ENCODE data around the gene MRPL44.
"Not testable (repeated sequence)": the region's sequence is repeated elsewhere in the genome, so short reads cannot be mapped to it uniquely, and the experiment has no call there.

MRPL44 gene

DNA sequence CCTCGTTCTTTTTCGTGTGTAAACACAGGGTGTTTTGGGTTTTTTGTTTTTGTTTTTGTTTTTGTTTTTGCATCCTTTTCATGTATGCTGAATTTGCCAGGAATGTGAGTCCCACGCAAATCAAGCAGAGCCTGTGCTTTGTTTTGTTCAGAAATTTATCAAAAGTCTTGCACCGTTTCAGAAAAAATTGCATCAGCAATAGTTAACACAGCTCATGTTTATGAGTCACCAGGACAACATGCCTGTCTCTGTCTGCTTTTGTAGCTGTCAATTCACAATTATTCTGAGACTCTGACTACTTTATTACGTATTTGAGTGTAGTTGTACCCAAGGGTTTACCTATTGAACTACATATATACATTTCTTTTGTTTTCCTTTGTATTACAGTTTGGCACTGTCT, 38.3 kb downstream of the MRPL44 start:
- Histone ChIP-seq H3K27me3 (no peaks in the 10 kb centered on the region), H3K36me3 (no peaks in the 10 kb centered on the region), H3K4me3 (ENCODE audit: low read depth in 1 of 2, low read length in 1 of 2) (no peak overlapping the region), H3K27ac (no peak overlapping the region), H3K4me1 (ENCODE audit: control insufficient read depth in 1 of 2, insufficient read depth in 1 of 2, low read depth in 1 of 2, low read length in 1 of 2) (no peaks in the 10 kb centered on the region), H3K9me3 (no peaks in the 10 kb centered on the region)
- TF ChIP-seq, protein P1, sequence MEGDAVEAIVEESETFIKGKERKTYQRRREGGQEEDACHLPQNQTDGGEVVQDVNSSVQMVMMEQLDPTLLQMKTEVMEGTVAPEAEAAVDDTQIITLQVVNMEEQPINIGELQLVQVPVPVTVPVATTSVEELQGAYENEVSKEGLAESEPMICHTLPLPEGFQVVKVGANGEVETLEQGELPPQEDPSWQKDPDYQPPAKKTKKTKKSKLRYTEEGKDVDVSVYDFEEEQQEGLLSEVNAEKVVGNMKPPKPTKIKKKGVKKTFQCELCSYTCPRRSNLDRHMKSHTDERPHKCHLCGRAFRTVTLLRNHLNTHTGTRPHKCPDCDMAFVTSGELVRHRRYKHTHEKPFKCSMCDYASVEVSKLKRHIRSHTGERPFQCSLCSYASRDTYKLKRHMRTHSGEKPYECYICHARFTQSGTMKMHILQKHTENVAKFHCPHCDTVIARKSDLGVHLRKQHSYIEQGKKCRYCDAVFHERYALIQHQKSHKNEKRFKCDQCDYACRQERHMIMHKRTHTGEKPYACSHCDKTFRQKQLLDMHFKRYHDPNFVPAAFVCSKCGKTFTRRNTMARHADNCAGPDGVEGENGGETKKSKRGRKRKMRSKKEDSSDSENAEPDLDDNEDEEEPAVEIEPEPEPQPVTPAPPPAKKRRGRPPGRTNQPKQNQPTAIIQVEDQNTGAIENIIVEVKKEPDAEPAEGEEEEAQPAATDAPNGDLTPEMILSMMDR (IDR thresholded peaks at IDR 0.05): no peak

DNA sequence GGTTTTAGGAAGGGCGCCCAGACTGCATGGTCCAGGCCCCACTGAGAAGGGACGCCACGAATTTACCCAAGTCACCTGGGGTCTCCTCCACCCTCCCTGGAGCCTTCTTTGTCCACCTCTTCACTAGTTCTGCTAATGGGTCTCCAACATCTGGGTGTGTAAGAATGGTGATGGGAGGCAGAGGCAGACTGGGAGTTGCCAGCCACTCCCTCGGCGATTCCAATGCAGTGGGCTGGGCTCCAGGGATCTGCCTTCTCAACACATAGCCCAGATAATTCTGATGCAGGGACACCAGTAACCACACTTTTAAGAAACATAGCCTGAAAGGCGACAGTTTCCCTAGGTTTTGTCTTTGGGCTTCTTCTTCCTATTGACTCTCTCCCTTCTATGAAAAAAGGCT, 39.1 kb downstream of the MRPL44 start:
- no peaks in the 10 kb centered on the region for H3K27me3 ChIP-seq
- H3K4me3 ChIP-seq (ENCODE audit: low read depth in 1 of 2, low read length in 1 of 2): no peak overlapping the region
- H3K36me3 ChIP-seq: no peaks in the 10 kb centered on the region
- H3K4me1 ChIP-seq (ENCODE audit: control insufficient read depth in 1 of 2, insufficient read depth in 1 of 2, low read depth in 1 of 2, low read length in 1 of 2): no peaks in the 10 kb centered on the region
- no peak overlapping the region for H3K27ac ChIP-seq
- H3K9me3 ChIP-seq: no peaks in the 10 kb centered on the region
- TF ChIP-seq, protein P1 (IDR thresholded peaks at IDR 0.05): no peak

DNA sequence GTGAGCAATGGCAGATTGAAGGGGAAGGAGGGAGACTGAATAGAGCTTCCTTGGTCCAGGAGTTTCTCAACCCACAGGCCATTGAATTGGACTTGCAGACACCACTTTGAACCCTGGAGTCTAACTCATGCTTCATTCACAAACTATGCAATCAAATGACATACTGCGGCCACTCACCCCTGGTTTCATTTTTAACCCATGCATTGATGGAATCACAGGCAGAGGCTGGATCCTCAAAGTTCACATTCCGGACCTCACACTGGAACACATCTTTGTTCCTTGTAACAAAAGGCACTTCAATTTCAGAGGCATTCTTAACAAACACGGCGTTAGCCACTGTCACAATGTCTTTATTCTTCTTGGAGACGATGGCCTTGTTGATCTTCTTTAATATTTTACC, 40.7 kb downstream of the MRPL44 start:
- Histone ChIP-seq H3K4me1 (ENCODE audit: control insufficient read depth in 1 of 2, insufficient read depth in 1 of 2, low read depth in 1 of 2, low read length in 1 of 2) (no peaks in the 10 kb centered on the region), H3K36me3 (no peaks in the 10 kb centered on the region), H3K4me3 (ENCODE audit: low read depth in 1 of 2, low read length in 1 of 2) (no peak overlapping the region), H3K27me3 (no peaks in the 10 kb centered on the region), H3K9me3 (no peaks in the 10 kb centered on the region), H3K27ac (no peak overlapping the region)
- TF ChIP-seq, protein P1 (IDR thresholded peaks at IDR 0.05): no peak

DNA sequence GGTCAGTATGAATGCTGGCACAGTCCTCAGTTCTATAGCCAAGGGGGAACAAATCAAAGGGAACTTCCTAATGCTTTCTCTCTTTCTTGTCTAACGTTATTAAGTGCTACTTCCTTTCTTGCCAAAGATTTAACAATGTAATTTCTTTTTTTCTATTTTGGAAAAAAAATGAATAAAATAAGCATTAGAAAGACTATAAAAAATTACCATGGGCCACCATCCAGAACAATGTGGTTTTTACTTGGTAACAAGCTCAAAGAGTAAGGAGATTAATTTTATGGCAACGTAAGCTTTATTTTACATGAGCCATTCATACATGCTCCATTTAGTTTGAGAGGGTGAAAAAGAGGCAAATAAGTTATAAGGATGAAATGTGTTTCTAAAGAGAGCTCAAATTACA, 41.7 kb downstream of the MRPL44 start:
- Histone ChIP-seq H3K9me3 (no peaks in the 10 kb centered on the region), H3K4me3 (ENCODE audit: low read depth in 1 of 2, low read length in 1 of 2) (no peak overlapping the region), H3K27ac (no peak overlapping the region), H3K27me3 (peaks cover 6% of the 10 kb centered on the region), H3K4me1 (ENCODE audit: control insufficient read depth in 1 of 2, insufficient read depth in 1 of 2, low read depth in 1 of 2, low read length in 1 of 2) (no peaks in the 10 kb centered on the region), H3K36me3 (no peaks in the 10 kb centered on the region)
- TF ChIP-seq, protein P1 (IDR thresholded peaks at IDR 0.05): no peak

DNA sequence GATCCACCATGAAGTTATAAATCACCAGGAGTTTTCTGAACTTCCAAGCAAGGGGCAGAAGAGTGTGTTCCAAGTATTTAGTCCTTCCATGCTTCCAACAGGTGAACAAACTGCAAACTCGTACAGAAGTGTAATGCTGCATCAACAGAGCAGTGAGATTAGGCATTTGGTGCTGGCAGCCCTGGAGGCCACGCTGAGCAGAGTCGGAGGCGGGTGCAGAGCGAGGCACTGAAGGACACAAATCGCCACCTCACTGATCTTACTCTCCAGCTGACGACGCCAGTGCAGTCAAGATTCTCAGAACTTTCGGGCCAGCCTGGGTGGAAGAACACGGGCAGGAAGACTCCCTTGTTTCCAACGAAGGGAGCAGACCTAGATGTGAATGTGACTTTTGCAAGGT, 42.6 kb downstream of the MRPL44 start:
- Histone ChIP-seq H3K36me3 (no peaks in the 10 kb centered on the region), H3K4me3 (ENCODE audit: low read depth in 1 of 2, low read length in 1 of 2) (no peak overlapping the region), H3K27ac (no peak overlapping the region), H3K27me3 (peaks cover 6% of the 10 kb centered on the region), H3K9me3 (no peaks in the 10 kb centered on the region), H3K4me1 (ENCODE audit: control insufficient read depth in 1 of 2, insufficient read depth in 1 of 2, low read depth in 1 of 2, low read length in 1 of 2) (no peaks in the 10 kb centered on the region)
- TF ChIP-seq, protein P1 (IDR thresholded peaks at IDR 0.05): no peak

DNA sequence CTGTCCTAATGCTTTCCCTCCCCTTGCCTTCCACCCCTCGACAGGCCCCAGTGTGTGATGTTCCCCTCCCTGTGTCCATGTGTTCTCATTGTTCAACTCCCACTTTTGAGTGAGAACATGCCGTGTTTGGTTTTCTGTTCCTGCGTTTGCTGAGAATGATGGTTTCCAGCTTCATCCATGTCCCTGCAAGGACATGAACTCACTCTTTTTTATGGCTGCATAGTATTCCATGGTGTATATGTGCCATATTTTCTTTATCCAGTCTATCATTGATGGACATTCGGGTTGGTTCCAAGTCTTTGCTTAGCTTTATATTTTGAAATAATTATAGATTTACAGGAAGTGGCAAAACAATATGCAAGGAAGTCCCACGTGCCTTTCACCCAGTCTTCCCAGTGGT, 43.4 kb downstream of the MRPL44 start:
- H3K4me3 ChIP-seq (ENCODE audit: low read depth in 1 of 2, low read length in 1 of 2); H3K36me3 ChIP-seq; H3K27ac ChIP-seq; H3K4me1 ChIP-seq (ENCODE audit: control insufficient read depth in 1 of 2, insufficient read depth in 1 of 2, low read depth in 1 of 2, low read length in 1 of 2); H3K27me3 ChIP-seq; H3K9me3 ChIP-seq: not testable (repeated sequence)
